HepG2 (cell line): ENCODE data around the gene COL26A1. TPM values are rescaled to one million over a fixed set of nuclear protein-coding genes. Genes with fewer than 3 reads are reported as not detected.

Source experiments
- ATAC-seq: fragments of 200-7000 bp; cut with Tn5 transposase; 3 replicates; pipeline ENCODE4 v1.9.1; 2020; ENCODE audit warnings: mild to moderate bottlenecking, moderate library complexity
- BruUV-seq: library from RNA; stranded (reverse); fragments of 400-500 nt; replicated peaks from 2 replicates; lab custom pipeline; 2021; lab: Mats Ljungman, UMichigan
- CTCF ChIA-PET: fragments of 300-600 bp; formaldehyde crosslinking; extraction: SDS; loops from one replicate; lab custom pipeline; 2021; ENCODE audit warnings: low total read pairs, inconsistent platforms, low intra/inter-chr PET ratio; lab: Yijun Ruan, JAX
- POLR2A ChIA-PET: fragments of 350-600 bp; sonication (Branson Sonifier 250); formaldehyde crosslinking; loops from one replicate; lab custom pipeline; 2020; ENCODE audit warnings: antibody characterized with exemption, inconsistent platforms; lab: Yijun Ruan, JAX
- DNase-seq: peaks from one replicate; pipeline ENCODE4 v3.0.0-alpha.2; 2015; ENCODE audit warnings: low spot score
- FAIRE-seq: peaks from 3 replicates; lab custom pipeline; 2011; peaks lifted over from hg19 to GRCh38; lab: Jason Lieb, UNC
- H2AFZ ChIP-seq: one replicate; pipeline ENCODE4 v1.6.1; 2011; ENCODE audit warnings: low read length, inconsistent platforms
- H3K27ac ChIP-seq: fragments of 300-600 bp; 3 replicates; pipeline ENCODE4 v1.8.0; 2011; ENCODE audit warnings: mixed run types, mild to moderate bottlenecking, mixed read lengths, low read length, inconsistent platforms; ENCODE audit not compliant: insufficient read depth; ENCODE audit errors: extremely low read length
- H3K27me3 ChIP-seq, 2 experiments: fragments of 200-600 bp in 1 of 2; 2 replicates in 1 of 2; 3 replicates in 1 of 2; pipeline versions ENCODE4 v1.6.0 to v1.8.0; 2011; ENCODE audit warnings: low read length in 2 of 2, mild to moderate bottlenecking in 2 of 2, moderate library complexity in 2 of 2, inconsistent platforms in 1 of 2; ENCODE audit not compliant: insufficient read depth in 2 of 2, control insufficient read depth in 1 of 2
- H3K36me3 ChIP-seq, 2 experiments: fragments of 200-600 bp in 1 of 2; replicated peaks in 1 of 2; 2 replicates in 1 of 2; 3 replicates in 1 of 2; pipeline versions ENCODE4 v1.5.1 to v1.8.0; 2011; ENCODE audit warnings: low read length in 2 of 2, inconsistent platforms in 1 of 2; ENCODE audit not compliant: insufficient read depth in 2 of 2, control insufficient read depth in 1 of 2
- H3K4me1 ChIP-seq: 2 replicates; pipeline ENCODE4 v1.5.1; 2012; ENCODE audit warnings: low read length, inconsistent platforms; ENCODE audit not compliant: insufficient read depth
- H3K4me2 ChIP-seq: 2 replicates; pipeline ENCODE4 v1.6.0; 2011; ENCODE audit warnings: low read depth, low read length, inconsistent platforms
- H3K4me3 ChIP-seq, 3 experiments: fragments of 200-600 bp in 1 of 3; sonication (generic), shearing (Covaris generic) in 1 of 3; replicated peaks in 1 of 3; 2 replicates each; pipeline ENCODE4 v1.5.1; 2011 to 2016; ENCODE audit warnings: low read length in 3 of 3, inconsistent platforms in 2 of 3, low read depth in 2 of 3, mild to moderate bottlenecking in 2 of 3, control low read depth in 1 of 3, mixed read lengths in 1 of 3; ENCODE audit not compliant: insufficient read depth in 1 of 3
- H3K79me2 ChIP-seq: one replicate; pipeline ENCODE4 v1.6.1; 2011; ENCODE audit warnings: low read length, inconsistent platforms; ENCODE audit not compliant: insufficient read depth
- H3K9ac ChIP-seq: 2 replicates; pipeline ENCODE4 v1.6.0; 2011; ENCODE audit warnings: mild to moderate bottlenecking, low read depth, low read length, inconsistent platforms; ENCODE audit not compliant: insufficient read depth
- H3K9me3 ChIP-seq: 2 replicates; pipeline ENCODE4 v1.5.1; 2012; ENCODE audit warnings: mild to moderate bottlenecking, low read length
- H4K20me1 ChIP-seq: 2 replicates; pipeline ENCODE4 v1.6.0; 2011; ENCODE audit warnings: inconsistent platforms, mild to moderate bottlenecking, low read length, moderate library complexity; ENCODE audit not compliant: insufficient read depth
- CENPBD1 ChIP-seq: sonication (generic); formaldehyde crosslinking; IDR thresholded peaks from 2 replicates; pipeline ENCODE4 v1.8.0; 2022; ENCODE audit warnings: missing genetic modification reagents, low read depth, mild to moderate bottlenecking, borderline replicate concordance
- CENPT ChIP-seq: sonication (generic); formaldehyde crosslinking; IDR thresholded peaks from 2 replicates; pipeline ENCODE4 v1.8.0; 2022; ENCODE audit warnings: low read depth, mild to moderate bottlenecking, moderate library complexity, missing genetic modification reagents
- SP140L ChIP-seq: sonication (generic); formaldehyde crosslinking; IDR thresholded peaks from 2 replicates; pipeline ENCODE4 v1.4.0; 2020; ENCODE audit warnings: missing genetic modification reagents, borderline replicate concordance
- ZBTB20 ChIP-seq: sonication (generic); formaldehyde crosslinking; IDR thresholded peaks from 2 replicates; pipeline ENCODE4 v1.8.1; 2023; ENCODE audit warnings: missing genetic modification reagents, low read depth, mild to moderate bottlenecking, borderline replicate concordance
- ZBTB39 ChIP-seq: sonication (generic); formaldehyde crosslinking; IDR thresholded peaks from 2 replicates; pipeline ENCODE4 v1.5.0; 2020; ENCODE audit warnings: missing genetic modification reagents
- ZNF331 ChIP-seq: sonication (generic); formaldehyde crosslinking; IDR thresholded peaks from 2 replicates; pipeline ENCODE4 v1.4.0; 2020; ENCODE audit warnings: missing genetic modification reagents
- ZNF496 ChIP-seq: sonication (generic); formaldehyde crosslinking; IDR thresholded peaks from 2 replicates; pipeline ENCODE4 v1.8.1; 2023; ENCODE audit warnings: mild to moderate bottlenecking, moderate library complexity, missing genetic modification reagents; ENCODE audit not compliant: insufficient replicate concordance
- ZNF563 ChIP-seq: sonication (generic); formaldehyde crosslinking; IDR thresholded peaks from 2 replicates; pipeline ENCODE4 v1.8.0; 2022; ENCODE audit warnings: mild to moderate bottlenecking, moderate library complexity, missing genetic modification reagents
- ZSCAN20 ChIP-seq: sonication (generic); formaldehyde crosslinking; IDR thresholded peaks from 2 replicates; pipeline ENCODE4 v1.4.0; 2020; ENCODE audit warnings: missing genetic modification reagents, mild to moderate bottlenecking, borderline replicate concordance
- WGBS: methylation state at CpG from one replicate; pipeline ENCODE4 v1.1.6; 2017; ENCODE audit warnings: low lambda C conversion rate; 5-methylcytosine and 5-hydroxymethylcytosine counted together
- in situ Hi-C: cut with HindIII; loops from 2 replicates; pipeline ENCODE4 v1.10.0; 2017; ENCODE audit warnings: low pct_unique_long_range_greater_than_20kb; ENCODE audit not compliant: extremely low pct_ligation_motif_present
- intact Hi-C: fragments of 100-400 bp; cut with micrococcal nuclease; formaldehyde crosslinking; loops from one replicate; pipeline ENCODE4 v1.10.0; 2022; ENCODE audit not compliant: unreplicated experiment
- polyA plus RNA-seq, 8 experiments: library from polyadenylated mRNA; depleted of rRNA in 3 of 8; stranded (reverse) in 7 of 8; unstranded in 1 of 8; fragments of >200 nt; fragmentation: Illumina TruSeq in 4 of 8; extraction: Trizol in 4 of 8; gene quantifications; 2 replicates each; pipeline versions ENCODE4 v1.2.1 to v1.2.3, GENCODE V29; 2011 to 2016; ENCODE audit warnings: low read depth in 4 of 8, missing spikeins in 1 of 8, mixed read lengths in 1 of 8; ENCODE audit not compliant: insufficient read depth in 1 of 8
- total RNA-seq, 5 experiments: library from RNA; depleted of rRNA; stranded (reverse); fragments of >200 nt; fragmentation: Illumina TruSeq; extraction: Trizol; gene quantifications; 2 replicates each; pipeline ENCODE4 v1.2.3, GENCODE V29; 2016; ENCODE audit warnings: low read depth in 1 of 5
- TF ChIP-seq, protein P1 (sequence below): sonication (generic); formaldehyde crosslinking; conservative IDR thresholded peaks from 2 replicates; pipeline ENCODE4 v1.5.0; 2020; ENCODE audit warnings: missing genetic modification reagents
- TF ChIP-seq, protein P2 (sequence below): sonication (generic); formaldehyde crosslinking; IDR thresholded peaks from 2 replicates; pipeline ENCODE4 v1.4.0; 2020; ENCODE audit warnings: missing genetic modification reagents

COL26A1 gene
- total and polyA plus RNA-seq, 2 of the 13 experiments (the other 11 are each of a cell fraction or from before 2014, with no cell fraction given), result 7.8 to 9.2 TPM

DNA sequence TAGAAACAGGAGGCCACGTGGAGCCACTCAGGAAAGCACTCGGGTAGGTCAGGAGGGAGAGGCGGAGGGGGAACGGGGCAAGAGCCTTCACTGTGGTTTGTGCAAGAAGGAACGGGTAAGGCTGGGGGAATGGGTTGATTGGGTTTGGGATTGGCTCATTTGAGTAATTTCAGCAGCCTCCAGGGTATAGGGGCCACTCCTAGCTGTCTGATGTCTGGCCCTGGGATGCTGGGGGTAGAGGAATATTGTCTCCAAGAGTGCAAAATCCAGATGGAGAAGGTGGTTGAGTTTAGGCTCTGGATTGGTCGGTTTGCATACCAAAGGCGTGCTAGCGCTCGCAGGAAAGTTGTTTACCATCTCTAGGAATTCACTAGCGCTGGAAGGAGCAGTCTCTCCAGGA, 219.2 kb downstream of the COL26A1 start:
- no TSS peak for BruUV-seq
- Histone ChIP-seq H3K4me3 (no peak overlapping the region), H3K4me2 (no peak overlapping the region), H3K9ac (no peak overlapping the region), H3K9me3 (peaks cover 17% of the 10 kb centered on the region), H3K79me2 (no peaks in the 10 kb centered on the region), H2AFZ (no peak overlapping the region), H3K27me3 (no peaks in the 10 kb centered on the region), H3K27ac (no peak overlapping the region), H3K36me3 (no peaks in the 10 kb centered on the region), H3K4me1 (peaks cover 28% of the 10 kb centered on the region), H4K20me1 (no peaks in the 10 kb centered on the region)
- DNase-seq (no peak), FAIRE-seq (no peak), ATAC-seq (no peak)
- WGBS, result 73% methylated on average over 10 of the region's 10 CpGs
- in situ Hi-C loops, result no loop called here
- ChIA-PET POLR2A (no interaction called here), CTCF (no interaction called here)
- intact Hi-C loops, result no loop called here
- TF ChIP-seq CENPT (CRISPR knock-in tag), result no peak
- no peak for TF ChIP-seq ZBTB20
- TF ChIP-seq, protein P1, sequence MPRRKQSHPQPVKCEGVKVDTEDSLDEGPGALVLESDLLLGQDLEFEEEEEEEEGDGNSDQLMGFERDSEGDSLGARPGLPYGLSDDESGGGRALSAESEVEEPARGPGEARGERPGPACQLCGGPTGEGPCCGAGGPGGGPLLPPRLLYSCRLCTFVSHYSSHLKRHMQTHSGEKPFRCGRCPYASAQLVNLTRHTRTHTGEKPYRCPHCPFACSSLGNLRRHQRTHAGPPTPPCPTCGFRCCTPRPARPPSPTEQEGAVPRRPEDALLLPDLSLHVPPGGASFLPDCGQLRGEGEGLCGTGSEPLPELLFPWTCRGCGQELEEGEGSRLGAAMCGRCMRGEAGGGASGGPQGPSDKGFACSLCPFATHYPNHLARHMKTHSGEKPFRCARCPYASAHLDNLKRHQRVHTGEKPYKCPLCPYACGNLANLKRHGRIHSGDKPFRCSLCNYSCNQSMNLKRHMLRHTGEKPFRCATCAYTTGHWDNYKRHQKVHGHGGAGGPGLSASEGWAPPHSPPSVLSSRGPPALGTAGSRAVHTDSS (CRISPR knock-in tag), result no peak
- no peak for TF ChIP-seq ZNF331
- TF ChIP-seq CENPBD1 (CRISPR knock-in tag), result no peak

DNA sequence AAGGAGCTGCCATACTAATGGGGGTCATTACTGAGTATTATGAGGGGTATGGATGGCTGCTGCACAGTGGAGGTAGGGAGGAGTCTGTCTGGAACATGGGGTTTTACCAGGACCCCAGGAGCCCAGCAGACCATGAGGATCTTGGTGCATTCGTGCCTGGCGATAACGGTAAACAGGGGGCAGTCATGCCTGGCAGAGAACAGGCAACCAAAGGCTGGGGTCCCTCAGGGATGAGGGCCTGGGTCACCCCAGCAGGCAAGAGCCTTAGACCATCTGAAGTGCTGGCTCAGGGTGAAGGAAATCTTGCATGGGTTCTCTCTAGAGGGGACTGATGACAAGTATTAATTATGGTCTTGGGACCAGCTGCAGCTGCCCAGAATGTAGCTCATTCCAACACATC, 220.3 kb downstream of the COL26A1 start:
- Histone ChIP-seq H3K4me2 (no peak overlapping the region), H3K4me1 (peaks cover 34% of the 10 kb centered on the region), H3K9ac (no peak overlapping the region), H3K27me3 (no peaks in the 10 kb centered on the region), H3K36me3 (no peaks in the 10 kb centered on the region), H3K9me3 (peaks cover 12% of the 10 kb centered on the region), H4K20me1 (no peaks in the 10 kb centered on the region), H3K27ac (no peak overlapping the region), H3K79me2 (no peaks in the 10 kb centered on the region), H3K4me3 (no peak overlapping the region), H2AFZ (no peak overlapping the region)
- POLR2A ChIA-PET, result no interaction called here
- no peak for ATAC-seq
- no peak for FAIRE-seq
- no TSS peak for BruUV-seq
- intact Hi-C loops (no loop called here), in situ Hi-C loops (no loop called here)
- CTCF ChIA-PET, result no interaction called here
- WGBS, result no CpG with 5 or more reads among the region's 3 CpGs
- no peak for DNase-seq
- TF ChIP-seq ZBTB39 (CRISPR knock-in tag) (no peak), ZNF496 (CRISPR knock-in tag) (no peak), ZNF563 (CRISPR knock-in tag) (no peak), SP140L (CRISPR knock-in tag) (no peak), ZSCAN20 (CRISPR knock-in tag) (no peak)
- TF ChIP-seq, protein P2, sequence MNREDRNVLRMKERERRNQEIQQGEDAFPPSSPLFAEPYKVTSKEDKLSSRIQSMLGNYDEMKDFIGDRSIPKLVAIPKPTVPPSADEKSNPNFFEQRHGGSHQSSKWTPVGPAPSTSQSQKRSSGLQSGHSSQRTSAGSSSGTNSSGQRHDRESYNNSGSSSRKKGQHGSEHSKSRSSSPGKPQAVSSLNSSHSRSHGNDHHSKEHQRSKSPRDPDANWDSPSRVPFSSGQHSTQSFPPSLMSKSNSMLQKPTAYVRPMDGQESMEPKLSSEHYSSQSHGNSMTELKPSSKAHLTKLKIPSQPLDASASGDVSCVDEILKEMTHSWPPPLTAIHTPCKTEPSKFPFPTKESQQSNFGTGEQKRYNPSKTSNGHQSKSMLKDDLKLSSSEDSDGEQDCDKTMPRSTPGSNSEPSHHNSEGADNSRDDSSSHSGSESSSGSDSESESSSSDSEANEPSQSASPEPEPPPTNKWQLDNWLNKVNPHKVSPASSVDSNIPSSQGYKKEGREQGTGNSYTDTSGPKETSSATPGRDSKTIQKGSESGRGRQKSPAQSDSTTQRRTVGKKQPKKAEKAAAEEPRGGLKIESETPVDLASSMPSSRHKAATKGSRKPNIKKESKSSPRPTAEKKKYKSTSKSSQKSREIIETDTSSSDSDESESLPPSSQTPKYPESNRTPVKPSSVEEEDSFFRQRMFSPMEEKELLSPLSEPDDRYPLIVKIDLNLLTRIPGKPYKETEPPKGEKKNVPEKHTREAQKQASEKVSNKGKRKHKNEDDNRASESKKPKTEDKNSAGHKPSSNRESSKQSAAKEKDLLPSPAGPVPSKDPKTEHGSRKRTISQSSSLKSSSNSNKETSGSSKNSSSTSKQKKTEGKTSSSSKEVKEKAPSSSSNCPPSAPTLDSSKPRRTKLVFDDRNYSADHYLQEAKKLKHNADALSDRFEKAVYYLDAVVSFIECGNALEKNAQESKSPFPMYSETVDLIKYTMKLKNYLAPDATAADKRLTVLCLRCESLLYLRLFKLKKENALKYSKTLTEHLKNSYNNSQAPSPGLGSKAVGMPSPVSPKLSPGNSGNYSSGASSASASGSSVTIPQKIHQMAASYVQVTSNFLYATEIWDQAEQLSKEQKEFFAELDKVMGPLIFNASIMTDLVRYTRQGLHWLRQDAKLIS (CRISPR knock-in tag), result no peak
